GM12878 (cell line): ENCODE results near the gene HK3.

Source experiments
- CBX3 ChIP-seq: fragments of 200-600 bp; sonication (generic); IDR thresholded peaks from 2 replicates; pipeline ENCODE4 v1.6.1; 2016; ENCODE audit warnings: low read depth, borderline replicate concordance
- EP300 ChIP-seq, 2 experiments: fragments of 150-350 bp in 1 of 2; IDR thresholded peaks; 2 replicates each; pipeline ENCODE4 v1.6.1; 2011 to 2012; ENCODE audit warnings: low read depth in 2 of 2, low read length in 2 of 2, borderline replicate concordance in 1 of 2, improper control_type of control experiment in 1 of 2, inconsistent platforms in 1 of 2; ENCODE audit not compliant: control insufficient read depth in 1 of 2

DNA sequence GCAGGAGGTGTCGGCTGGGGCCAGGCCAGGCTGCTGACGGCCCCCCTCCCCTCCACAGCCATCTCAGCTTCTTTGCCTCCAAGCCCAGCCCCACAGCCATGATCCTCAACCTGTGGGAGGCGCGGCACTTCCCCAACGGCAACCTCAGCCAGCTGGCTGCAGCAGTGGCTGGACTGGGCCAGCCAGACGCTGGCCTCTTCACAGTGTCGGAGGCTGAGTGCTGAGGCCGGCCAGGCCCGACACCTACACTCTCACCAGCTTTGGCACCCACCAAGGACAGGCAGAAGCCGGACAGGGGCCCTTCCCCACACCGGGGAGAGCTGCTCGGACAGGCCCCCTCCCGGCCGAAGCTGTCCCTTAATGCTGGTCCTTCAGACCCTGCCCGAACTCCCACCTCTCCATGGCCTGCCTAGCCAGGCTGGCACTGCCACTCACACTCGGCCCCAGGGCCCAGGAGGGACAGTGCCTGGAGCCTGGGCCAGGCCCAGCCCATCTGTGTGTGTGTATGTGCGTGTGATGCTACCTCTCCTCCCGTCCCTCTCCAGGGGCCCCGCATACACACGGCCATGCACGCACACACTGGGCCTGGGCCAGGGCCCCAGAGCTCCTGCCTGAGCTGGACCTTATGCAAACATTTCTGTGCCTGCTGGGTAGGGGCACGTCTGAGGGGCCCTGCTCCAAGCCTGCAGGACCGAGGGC is 19.3 kb downstream of the HK3 start:
- no peak for TF ChIP-seq EP300 (IDR thresholded peaks at IDR 0.05; ENCODE audit: borderline replicate concordance in 1 of 2, control insufficient read depth in 1 of 2, low read depth in 2 of 2, low read length in 2 of 2)
- no peak for TF ChIP-seq CBX3
